Heart left ventricle (tissue), 13 donors: ENCODE measurements around the gene COX7A2L.

ENCODE experiments used
- POLR2A ChIP-seq, 2 donors: fragments of 450-650 bp; IDR thresholded peaks; one replicate each; pipeline ENCODE4 v1.6.1; 2017; ENCODE audit warnings: antibody characterized with exemption in 2 of 2, mild to moderate bottlenecking in 2 of 2, moderate library complexity in 2 of 2
- TF ChIP-seq, protein P1 (sequence below), 12 donors: fragments of 200-600 bp; sonication (generic) in 4 of 12; IDR thresholded peaks; one replicate each; pipeline versions ENCODE4 v1.5.0 to v1.8.0; 2018 to 2022; ENCODE audit warnings: antibody characterized with exemption in 12 of 12, mild to moderate bottlenecking in 5 of 12
- donor health status: ischemic (EF 13 %, LVEDD 7.1; RV severe dilation, severe dysfunction).
- donor health status: DM: no; HTN: yes; CAD: no.
- donor health status: DM: no; HTN: no; CAD: no.
- donor health status: ischemic (EF 25% LVEDD 6.9; RV normal size, moderate dysfunction).
- donor health status: ischemic (EF 25% LVEDD 5.7; RV mildly dilated, moderate dysfunction).
- donor health status: ischemic (EF 35%, LVEDD 5.7; RV mildly dilated, moderate dysfunction).
- donor health status: nonischemic (EF 11% LVEDD 7.7; RV severe dilation, severe dysfunction).
- donor health status: DM: yes; HTN: yes; CAD: no.
- donor health status: PGD.
- donor health status: ischemic (EF 29% LVEDD 5.4; RV normal size, mild dysfunction).
- donor health status: nonischemic (EF 23%, LVEDD 6.1; RV moderate dilation, normal function).

DNA sequence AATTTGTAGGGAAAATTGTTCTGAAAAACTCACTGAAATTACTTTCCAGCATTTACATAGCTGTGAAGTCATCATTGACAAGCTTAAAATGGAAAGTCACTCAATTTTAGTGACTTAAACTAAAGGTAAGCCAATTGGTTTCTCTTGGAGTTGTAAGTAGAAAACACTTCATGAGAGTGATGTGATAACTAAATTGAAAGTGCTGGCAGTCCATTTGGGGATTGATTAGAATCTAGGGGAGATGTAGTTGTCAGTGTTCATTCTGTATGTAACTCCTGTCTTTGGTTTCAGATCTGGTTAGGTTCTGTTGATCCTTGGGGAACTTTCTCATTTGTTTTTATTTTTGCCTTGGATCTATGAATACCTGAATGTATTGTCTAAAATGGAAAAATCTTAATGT, 53.8 kb downstream of the COX7A2L start:
- TF ChIP-seq, protein P1, sequence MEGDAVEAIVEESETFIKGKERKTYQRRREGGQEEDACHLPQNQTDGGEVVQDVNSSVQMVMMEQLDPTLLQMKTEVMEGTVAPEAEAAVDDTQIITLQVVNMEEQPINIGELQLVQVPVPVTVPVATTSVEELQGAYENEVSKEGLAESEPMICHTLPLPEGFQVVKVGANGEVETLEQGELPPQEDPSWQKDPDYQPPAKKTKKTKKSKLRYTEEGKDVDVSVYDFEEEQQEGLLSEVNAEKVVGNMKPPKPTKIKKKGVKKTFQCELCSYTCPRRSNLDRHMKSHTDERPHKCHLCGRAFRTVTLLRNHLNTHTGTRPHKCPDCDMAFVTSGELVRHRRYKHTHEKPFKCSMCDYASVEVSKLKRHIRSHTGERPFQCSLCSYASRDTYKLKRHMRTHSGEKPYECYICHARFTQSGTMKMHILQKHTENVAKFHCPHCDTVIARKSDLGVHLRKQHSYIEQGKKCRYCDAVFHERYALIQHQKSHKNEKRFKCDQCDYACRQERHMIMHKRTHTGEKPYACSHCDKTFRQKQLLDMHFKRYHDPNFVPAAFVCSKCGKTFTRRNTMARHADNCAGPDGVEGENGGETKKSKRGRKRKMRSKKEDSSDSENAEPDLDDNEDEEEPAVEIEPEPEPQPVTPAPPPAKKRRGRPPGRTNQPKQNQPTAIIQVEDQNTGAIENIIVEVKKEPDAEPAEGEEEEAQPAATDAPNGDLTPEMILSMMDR (IDR thresholded peaks at IDR 0.05): no peak
- no peak for TF ChIP-seq POLR2A (IDR thresholded peaks at IDR 0.05)
